Measurements from ENCODE around the gene TCHP. TPM values are rescaled to one million over a fixed set of nuclear protein-coding genes. Genes with fewer than 3 reads are reported as not detected.
A peak's percentile ranks its signal among the peaks of the same experiment; 100 is the strongest.

The TCHP gene
- total RNA-seq, 1 donor from 2014 or later: 9.2 TPM

- no peak for TF ChIP-seq CTCF (IDR thresholded peaks at IDR 0.05; ENCODE audit: insufficient read depth, low read length, severe bottlenecking)
- FAIRE-seq (no peak), DNase-seq (ENCODE audit: low read depth) (no peak)
- Histone ChIP-seq H3K4me3 (ENCODE audit: low read depth, low read length) (no peak overlapping the region), H3K36me3 (ENCODE audit: control insufficient read depth, insufficient read depth, low read length) (peaks cover 12% of the 10 kb centered on the region), H3K27me3 (ENCODE audit: control insufficient read depth, insufficient read depth, low read length) (no peaks in the 10 kb centered on the region)
Measured at GRCh38 chr12:109950625-109951024, 50.6 kb downstream of the TCHP start.

- H3K27me3 ChIP-seq (ENCODE audit: control insufficient read depth, insufficient read depth, low read length): no peaks in the 10 kb centered on the region
- peaks cover 12% of the 10 kb centered on the region for H3K36me3 ChIP-seq (ENCODE audit: control insufficient read depth, insufficient read depth, low read length)
- no peak overlapping the region for H3K4me3 ChIP-seq (ENCODE audit: low read depth, low read length)
- DNase-seq (ENCODE audit: low read depth) (no peak), FAIRE-seq (no peak)
- no peak for TF ChIP-seq CTCF (IDR thresholded peaks at IDR 0.05; ENCODE audit: insufficient read depth, low read length, severe bottlenecking)
Measured at GRCh38 chr12:109951136-109951535, 51.1 kb downstream of the TCHP start.

DNA sequence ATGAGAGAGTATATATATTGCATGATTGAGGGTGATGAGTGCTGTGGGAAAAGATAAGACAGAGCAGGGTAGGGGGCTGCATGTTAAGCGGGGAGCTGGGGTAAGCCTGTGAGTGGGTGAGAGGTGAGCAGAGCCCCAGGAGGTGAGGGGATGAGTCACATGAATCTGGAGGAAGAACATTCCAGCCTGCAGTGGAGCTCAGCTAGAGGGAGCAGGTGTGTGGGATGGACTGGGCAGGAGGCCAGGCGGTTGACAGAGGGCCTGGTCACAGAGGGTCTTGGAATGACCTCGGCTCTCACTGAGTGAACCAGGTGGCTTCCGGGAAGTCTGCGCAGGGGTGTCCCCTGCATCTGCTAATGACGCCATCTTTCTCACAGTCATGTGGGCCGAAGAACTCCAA is 51.7 kb downstream of the TCHP start:
- FAIRE-seq (no peak), DNase-seq (ENCODE audit: low read depth) (peak; percentile 66)
- H3K27me3 ChIP-seq (ENCODE audit: control insufficient read depth, insufficient read depth, low read length): no peaks in the 10 kb centered on the region
- peaks cover 12% of the 10 kb centered on the region for H3K36me3 ChIP-seq (ENCODE audit: control insufficient read depth, insufficient read depth, low read length)
- peak; percentile 5 for TF ChIP-seq CTCF (IDR thresholded peaks at IDR 0.05; ENCODE audit: insufficient read depth, low read length, severe bottlenecking)
- no peak overlapping the region for H3K4me3 ChIP-seq (ENCODE audit: low read depth, low read length)

- no peaks in the 10 kb centered on the region for H3K27me3 ChIP-seq (ENCODE audit: control insufficient read depth, insufficient read depth, low read length)
- no peak for FAIRE-seq
- H3K36me3 ChIP-seq (ENCODE audit: control insufficient read depth, insufficient read depth, low read length): peaks cover 14% of the 10 kb centered on the region
- H3K4me3 ChIP-seq (ENCODE audit: low read depth, low read length): no peak overlapping the region
- DNase-seq (ENCODE audit: low read depth): no peak
- no peak for TF ChIP-seq CTCF (IDR thresholded peaks at IDR 0.05; ENCODE audit: insufficient read depth, low read length, severe bottlenecking)
Measured at GRCh38 chr12:109952160-109952858, 52.2 kb downstream of the TCHP start.

DNA sequence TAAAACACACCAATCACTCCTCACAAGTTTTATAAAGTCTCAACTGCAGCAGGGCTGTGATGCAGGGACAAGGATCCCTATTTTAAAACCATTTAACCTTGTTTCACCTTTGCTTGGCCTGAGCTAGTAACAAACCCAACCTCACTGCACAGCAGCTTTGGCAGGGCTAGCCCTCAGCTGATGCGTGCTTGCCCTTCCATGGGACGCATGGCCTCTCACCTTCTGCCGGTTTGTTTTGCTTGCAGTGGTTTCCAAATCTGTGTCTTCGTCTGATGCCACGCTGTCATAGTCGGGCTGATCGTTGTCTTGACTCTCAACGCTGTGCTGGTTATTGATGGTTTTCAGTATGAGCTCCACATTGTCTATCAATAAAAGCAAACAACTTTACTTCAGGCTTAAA is 52.8 kb downstream of the TCHP start:
- DNase-seq (ENCODE audit: low read depth) (no peak), FAIRE-seq (peak; percentile 18)
- Histone ChIP-seq H3K36me3 (ENCODE audit: control insufficient read depth, insufficient read depth, low read length) (peaks cover 14% of the 10 kb centered on the region), H3K4me3 (ENCODE audit: low read depth, low read length) (no peak overlapping the region), H3K27me3 (ENCODE audit: control insufficient read depth, insufficient read depth, low read length) (no peaks in the 10 kb centered on the region)
- TF ChIP-seq CTCF (IDR thresholded peaks at IDR 0.05; ENCODE audit: insufficient read depth, low read length, severe bottlenecking): no peak

DNA sequence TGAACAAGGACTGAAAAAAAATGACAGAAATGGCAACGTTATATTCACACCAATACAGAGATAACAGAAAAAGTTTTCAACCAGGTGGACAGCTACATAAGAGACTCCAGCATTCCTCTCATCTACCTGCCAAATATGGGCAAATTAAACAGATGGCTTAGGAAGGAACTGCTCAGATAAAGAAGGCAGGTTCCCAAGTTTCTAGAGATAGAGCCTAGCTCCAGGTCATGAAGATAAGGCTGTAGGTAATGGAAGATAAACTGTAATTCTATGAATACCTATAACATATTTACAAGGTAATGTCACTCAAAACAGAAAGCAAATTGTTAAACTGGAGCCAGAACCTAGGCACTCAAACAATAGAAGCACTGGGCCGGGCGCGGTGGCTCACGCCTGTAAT is 53.6 kb downstream of the TCHP start:
- FAIRE-seq: no peak
- peaks cover 10% of the 10 kb centered on the region for H3K36me3 ChIP-seq (ENCODE audit: control insufficient read depth, insufficient read depth, low read length)

More for the DNA sequence above, 53.6 kb downstream of the TCHP start:
- no peak for DNase-seq (ENCODE audit: low read depth)
- no peak for TF ChIP-seq CTCF (IDR thresholded peaks at IDR 0.05; ENCODE audit: insufficient read depth, low read length, severe bottlenecking)
- no peak overlapping the region for H3K4me3 ChIP-seq (ENCODE audit: low read depth, low read length)
- no peaks in the 10 kb centered on the region for H3K27me3 ChIP-seq (ENCODE audit: control insufficient read depth, insufficient read depth, low read length)
